GM12801 (cell line): ENCODE measurements around the gene EIF4EBP3.

ENCODE experiments used
- CTCF ChIP-seq: IDR thresholded peaks from one replicate; pipeline ENCODE4 v1.5.1; 2011; ENCODE audit warnings: control low read depth; ENCODE audit not compliant: insufficient read length; ENCODE audit errors: extremely low read depth

Gene EIF4EBP3

GRCh38 chr5:140588311-140589070, 41.0 kb downstream of the EIF4EBP3 start:
- no peak for TF ChIP-seq CTCF

DNA sequence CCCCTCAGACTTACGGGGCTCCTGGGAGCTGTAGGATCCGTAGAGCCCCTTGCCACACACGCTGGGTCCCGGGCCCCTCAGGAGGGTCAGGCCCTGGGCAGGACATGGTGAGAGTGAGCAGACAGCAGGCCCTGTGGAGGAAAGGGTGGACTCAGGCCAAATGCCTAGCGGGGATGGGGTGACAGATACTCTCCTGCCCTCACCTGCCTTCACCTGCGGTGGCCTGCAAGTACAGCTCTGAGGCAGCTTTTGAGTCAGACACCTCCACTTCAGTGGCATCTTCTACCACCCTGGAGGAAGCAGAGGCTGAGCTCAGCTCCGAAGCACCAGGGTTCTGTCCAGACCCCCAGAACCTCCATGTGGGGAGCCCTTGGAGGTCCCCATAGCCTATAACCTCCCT, 43.4 kb downstream of the EIF4EBP3 start:
- TF ChIP-seq CTCF, result no peak

- no peak for TF ChIP-seq CTCF
Observed at GRCh38 chr5:140591747-140592372, 44.4 kb downstream of the EIF4EBP3 start.

GRCh38 chr5:140594169-140594568, 46.7 kb downstream of the EIF4EBP3 start:
- TF ChIP-seq CTCF, result no peak

DNA sequence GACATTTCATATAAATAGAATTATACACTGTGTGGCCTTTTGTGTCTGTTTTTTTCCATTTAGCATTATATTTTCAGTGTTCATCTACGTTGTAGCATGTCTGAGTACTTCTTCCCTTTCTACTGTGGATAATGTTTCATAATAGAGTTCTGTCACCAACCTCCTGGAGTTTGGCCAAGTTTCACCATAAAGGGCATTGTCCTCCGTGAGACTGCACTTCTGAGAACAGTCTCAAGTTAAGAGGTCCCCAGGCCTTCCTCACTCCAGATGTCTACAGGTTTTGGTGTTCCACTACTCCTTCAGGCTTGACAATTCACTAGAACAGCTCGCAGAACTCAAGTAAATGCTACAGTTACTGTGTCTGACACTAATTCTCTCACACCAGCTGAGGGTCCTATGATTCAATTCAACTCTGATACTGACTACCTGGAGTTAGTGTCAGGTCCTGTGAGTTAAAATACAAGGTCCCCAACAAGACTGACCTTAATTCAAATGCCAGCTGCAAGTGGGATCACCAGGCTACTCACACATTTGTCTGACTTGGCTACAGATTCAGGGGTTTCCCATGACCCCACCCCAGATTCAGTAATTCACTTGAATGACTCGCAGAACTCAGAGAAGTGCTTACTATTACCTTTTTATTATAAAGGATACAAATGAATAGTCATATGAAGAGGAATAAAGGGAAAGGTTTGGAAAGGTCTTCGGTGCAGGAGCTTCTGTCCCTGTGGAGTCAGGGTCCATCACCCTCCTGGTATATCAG, 48.3 kb downstream of the EIF4EBP3 start:
- no peak for TF ChIP-seq CTCF

DNA sequence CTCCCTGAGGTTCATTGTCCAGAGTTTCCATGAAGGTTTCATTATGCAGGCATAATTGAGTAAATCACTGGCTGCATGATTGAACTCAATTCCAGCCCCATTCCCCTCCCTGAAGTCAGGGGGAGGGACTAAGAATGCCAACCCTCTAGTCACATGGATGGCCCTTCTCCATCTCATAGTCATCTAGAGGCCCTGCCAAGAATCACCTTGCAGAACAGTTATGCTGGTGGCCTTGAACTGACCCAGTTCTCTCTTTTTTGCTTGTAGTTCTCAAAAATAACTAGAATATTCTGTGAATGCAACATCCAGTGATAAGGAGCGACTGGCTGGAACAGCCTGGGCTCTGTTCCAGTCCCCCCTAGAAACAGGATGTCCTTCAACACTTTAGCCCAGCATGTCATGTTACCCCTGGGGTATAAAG, 48.9 kb downstream of the EIF4EBP3 start:
- no peak for TF ChIP-seq CTCF

DNA sequence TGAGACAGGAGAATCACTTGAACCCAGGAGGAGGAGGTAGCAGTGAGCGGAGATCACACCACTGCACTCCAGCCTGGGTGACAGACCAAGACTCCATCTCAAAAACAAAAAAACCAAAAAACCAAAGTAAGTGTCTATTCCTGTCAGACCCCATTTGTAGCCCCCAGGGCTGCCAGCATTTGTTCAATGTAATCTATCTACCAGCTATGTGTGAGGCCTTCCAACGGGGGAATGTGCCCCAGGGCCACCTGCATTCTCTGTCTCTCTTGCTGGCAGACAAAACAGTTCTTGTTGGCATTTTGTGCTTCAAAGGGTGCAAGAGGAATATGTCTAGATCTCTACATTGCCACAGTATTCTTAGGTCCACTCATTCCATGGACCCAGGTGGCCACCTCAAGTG, 51.4 kb downstream of the EIF4EBP3 start:
- no peak for TF ChIP-seq CTCF
